GM12864 (cell line): ENCODE measurements around the gene RAB40B.

Experiments
- DNase-seq: peaks from one replicate; pipeline ENCODE4 v3.0.0-alpha.2; 2011; ENCODE audit warnings: low read depth
- H3K4me3 ChIP-seq: 2 replicates; pipeline ENCODE4 v1.5.1; 2011; ENCODE audit warnings: mild to moderate bottlenecking, low read depth, low read length, control low read depth
- TF ChIP-seq, protein P1 (sequence below): IDR thresholded peaks from 2 replicates; pipeline ENCODE4 v1.5.1; 2011; ENCODE audit warnings: low read depth, mild to moderate bottlenecking, moderate library complexity, low read length, control low read depth, inconsistent platforms; ENCODE audit errors: missing control alignments

RAB40B gene

DNA sequence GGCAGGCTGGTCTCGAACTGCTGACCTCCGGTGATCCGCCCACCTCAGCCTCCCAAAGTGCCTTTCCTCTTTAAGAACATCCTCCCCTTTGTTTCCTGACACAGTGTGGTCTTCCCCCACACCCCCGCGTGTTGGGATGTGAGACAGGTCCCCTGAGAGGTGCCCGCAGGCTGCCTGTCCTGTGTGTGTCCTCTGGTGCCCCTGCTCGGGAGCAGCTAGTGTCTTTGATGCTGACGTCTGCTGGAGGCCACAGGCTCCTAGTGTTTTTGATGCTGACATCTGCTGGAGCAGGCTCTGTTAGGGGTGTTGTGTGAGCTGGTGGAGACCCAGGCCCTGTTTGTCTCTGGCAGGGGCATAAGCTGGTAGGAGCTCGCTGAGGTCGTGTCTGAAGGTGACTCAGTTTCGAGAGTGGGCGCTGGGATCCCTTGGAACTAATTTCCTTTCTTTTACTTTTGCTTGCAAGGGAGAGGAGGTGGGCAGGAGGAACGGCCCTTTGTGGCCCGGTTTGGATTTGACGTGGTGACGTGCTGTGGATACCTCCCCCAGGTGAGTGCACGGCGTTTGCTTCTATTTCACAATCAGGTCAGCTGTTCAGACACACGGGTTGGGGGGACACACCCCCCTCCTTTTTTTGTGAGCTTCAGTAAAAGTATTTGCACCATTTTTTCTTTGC, 24.0 kb upstream of the RAB40B start:
- TF ChIP-seq, protein P1, sequence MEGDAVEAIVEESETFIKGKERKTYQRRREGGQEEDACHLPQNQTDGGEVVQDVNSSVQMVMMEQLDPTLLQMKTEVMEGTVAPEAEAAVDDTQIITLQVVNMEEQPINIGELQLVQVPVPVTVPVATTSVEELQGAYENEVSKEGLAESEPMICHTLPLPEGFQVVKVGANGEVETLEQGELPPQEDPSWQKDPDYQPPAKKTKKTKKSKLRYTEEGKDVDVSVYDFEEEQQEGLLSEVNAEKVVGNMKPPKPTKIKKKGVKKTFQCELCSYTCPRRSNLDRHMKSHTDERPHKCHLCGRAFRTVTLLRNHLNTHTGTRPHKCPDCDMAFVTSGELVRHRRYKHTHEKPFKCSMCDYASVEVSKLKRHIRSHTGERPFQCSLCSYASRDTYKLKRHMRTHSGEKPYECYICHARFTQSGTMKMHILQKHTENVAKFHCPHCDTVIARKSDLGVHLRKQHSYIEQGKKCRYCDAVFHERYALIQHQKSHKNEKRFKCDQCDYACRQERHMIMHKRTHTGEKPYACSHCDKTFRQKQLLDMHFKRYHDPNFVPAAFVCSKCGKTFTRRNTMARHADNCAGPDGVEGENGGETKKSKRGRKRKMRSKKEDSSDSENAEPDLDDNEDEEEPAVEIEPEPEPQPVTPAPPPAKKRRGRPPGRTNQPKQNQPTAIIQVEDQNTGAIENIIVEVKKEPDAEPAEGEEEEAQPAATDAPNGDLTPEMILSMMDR = no peak
- DNase-seq = no peak
- no peak overlapping the region for H3K4me3 ChIP-seq

DNA sequence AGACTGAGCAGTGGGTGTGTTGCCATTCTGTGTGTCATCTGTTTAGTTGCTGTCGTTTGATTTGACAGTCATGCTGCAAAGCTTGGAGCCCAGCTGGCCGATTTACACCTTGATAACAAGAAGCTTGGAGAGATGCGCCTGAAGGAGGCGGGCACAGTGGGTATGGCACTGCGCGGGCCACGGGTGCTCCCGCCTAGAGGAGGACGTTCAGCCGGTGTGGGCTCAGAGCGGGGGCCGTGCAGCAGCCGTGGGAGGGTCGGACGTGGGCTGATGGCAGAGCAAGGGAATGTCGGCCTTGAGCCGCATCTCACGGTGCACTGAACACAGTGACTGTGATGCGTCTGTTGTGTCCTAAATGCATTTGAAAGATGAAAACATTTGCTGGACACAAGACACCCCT, 21.7 kb upstream of the RAB40B start:
- TF ChIP-seq, protein P1 = no peak
- no peak for DNase-seq
- no peak overlapping the region for H3K4me3 ChIP-seq

DNA sequence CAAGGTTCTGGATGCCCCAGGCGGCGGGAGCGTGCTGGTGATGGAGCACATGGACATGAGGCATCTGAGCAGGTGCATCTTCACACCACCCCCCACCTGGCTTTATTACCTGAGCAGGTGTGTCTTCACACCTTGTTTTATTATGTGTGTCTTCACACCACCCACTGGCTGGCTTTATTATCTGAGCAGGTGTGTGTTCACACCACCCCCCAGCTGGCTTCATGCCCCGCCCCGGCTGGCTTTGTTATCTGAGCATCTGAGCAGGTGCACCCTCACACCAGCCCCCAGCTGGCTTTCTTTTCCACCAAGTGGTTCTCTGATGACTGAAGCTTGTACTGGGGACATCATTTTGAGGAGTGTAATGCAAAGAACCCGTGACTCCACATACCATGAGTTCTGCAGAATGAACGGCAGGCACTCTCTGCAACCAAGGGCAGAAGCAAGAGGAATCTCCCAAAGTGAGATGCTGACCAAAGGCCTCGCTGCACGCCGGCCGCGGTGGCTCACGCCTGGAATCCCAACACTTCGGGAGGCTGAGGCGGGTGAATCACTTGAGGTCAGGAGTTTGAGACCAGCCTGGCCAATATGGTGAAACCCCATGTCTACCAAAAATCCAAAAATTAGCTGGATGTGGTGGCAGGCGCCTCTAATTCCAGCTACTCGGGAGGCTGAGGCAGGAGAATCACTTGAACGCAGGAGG, 20.6 kb upstream of the RAB40B start:
- TF ChIP-seq, protein P1 = no peak
- DNase-seq = no peak
- no peak overlapping the region for H3K4me3 ChIP-seq

DNA sequence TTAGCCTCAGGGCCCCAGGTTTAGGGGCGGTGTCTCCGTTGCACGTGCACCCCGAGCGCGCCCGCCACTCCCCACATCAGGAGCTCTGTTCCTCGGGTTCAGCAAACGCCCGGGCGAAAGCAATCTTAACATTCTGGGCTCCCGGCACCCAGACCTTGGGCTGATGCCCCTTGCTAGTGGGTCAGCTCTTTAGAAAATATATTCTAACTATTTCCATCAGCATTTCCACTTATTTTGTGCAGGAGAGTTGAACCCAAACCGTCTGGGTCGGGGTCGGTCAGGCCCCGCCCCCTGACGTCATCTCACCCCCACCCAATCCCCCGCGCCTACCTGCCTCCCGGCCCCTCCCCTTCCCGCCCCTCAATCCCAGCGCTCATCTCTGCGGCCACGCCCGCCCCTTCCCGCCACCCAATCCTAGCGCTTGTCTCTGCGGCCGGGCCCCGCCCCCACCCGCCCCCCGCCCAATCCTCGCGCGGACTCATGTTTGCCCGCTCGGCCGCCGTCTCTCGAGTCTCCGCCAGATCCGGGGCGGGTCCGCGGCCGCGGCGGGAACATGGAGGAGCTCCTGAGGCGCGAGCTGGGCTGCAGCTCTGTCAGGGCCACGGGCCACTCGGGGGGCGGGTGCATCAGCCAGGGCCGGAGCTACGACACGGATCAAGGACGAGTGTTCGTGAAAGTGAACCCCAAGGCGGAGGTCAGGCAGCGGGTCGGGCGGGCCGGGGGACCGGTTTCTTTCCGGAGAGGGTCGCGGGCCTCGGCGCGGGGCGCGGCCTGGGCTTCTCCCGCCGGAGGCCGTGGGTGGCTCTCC, 17.9 kb upstream of the RAB40B start, which contains the start of gene FN3KRP:
TSS of gene FN3KRP (plus strand) at position 504 of the 808 bp plus-strand sequence. CDS start at position 554, 50 bp downstream.
- peak; percentile 76 for DNase-seq
- peak within 1 kb of the TSS; percentile 70 for H3K4me3 ChIP-seq
- TF ChIP-seq, protein P1 = no peak

DNA sequence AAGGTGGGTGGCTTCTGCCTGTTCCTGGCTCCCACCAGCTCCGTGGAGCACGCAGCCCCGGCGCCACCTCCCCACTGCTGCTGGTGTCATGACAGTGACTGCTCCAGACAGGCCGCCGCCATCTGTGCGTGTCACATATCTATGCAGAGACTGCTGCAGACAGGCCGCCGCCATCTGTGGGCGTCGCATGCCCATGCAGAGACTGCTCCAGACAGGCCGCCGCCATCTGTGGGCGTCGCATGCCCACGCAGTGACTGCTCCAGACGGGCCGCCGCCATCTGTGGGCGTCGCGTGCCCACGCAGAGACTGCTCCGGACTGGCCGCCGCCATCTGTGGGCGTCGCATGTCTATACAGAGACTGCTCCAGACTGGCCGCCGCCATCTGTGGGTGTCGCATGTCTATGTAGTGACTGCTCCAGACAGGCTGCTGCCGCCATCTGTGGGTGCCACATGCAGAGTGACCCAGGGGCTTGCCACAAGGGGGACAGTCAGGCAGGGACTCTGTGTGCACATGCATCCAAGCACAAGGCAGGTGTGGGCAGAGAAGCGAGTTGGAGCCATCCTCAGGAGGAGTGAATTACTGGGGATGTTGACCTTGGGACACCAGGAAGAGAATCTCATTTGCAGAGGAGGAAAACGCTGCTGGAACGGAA, 14.7 kb upstream of the RAB40B start:
- H3K4me3 ChIP-seq = no peak overlapping the region
- TF ChIP-seq, protein P1 = no peak
- no peak for DNase-seq

DNA sequence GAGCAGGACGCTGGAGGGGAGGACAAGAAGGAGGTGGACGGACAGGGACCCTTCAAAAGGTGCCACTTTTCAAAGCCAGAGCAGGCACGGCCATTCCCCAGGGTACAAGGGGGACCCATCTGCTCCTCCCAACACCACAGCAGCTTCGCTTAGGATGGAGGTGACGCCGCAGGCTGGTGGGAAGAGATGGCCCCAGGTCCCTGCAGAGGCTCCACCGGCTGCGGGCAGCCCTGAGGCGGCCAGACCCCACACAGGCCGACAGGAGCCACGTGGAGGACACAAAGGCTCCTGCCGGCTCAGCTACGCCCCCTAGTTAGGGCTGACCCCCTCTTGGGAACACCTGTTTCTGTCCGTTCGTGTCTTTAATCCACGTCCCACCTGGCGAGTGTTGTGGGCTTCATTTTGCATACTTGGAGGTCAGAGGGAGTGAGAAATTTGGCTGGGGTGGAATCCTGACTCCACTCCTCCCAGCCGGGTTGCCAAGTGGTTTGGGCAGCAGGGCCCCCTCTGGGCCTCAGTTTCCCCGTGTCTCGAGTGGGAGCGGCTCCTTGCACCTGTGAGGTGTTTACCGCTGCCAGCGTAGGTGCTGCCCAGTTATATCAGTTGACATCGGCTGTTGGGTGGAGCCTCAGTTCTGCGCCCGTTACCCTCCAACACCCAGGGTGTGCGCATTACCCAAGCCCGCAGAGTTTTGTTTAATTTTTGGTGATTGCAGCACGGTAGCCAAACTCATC, 12.2 kb upstream of the RAB40B start:
- no peak overlapping the region for H3K4me3 ChIP-seq
- DNase-seq = no peak
- TF ChIP-seq, protein P1 = no peak
